Stimulated activated CD4-positive, alpha-beta T cell treated with anti-CD3 and anti-CD28 coated beads, Interleukin-1b, Interleukin-23, amount 100 ng/mL, for 4 hours (primary cell): ENCODE data around the gene MAFF.

Experiments used
- DNase-seq, 2 donors: peaks; one replicate each; pipeline ENCODE4 v3.0.0-alpha.2; 2020; ENCODE audit warnings: low read depth in 2 of 2

MAFF gene

GRCh38 chr22:38203855-38204514 is 2.2 kb downstream of the MAFF start:
- no peak for DNase-seq

- DNase-seq = no peak
Observed at GRCh38 chr22:38204784-38205183, 3.0 kb downstream of the MAFF start.

- DNase-seq = no peak
Observed at GRCh38 chr22:38205261-38206128, 3.7 kb downstream of the MAFF start.

- no peak for DNase-seq
Observed at GRCh38 chr22:38207898-38208432, 6.2 kb downstream of the MAFF start.

GRCh38 chr22:38208551-38208968 is 6.8 kb downstream of the MAFF start:
- no peak for DNase-seq

- DNase-seq = no peak
Observed at GRCh38 chr22:38211556-38211955, 9.8 kb downstream of the MAFF start.

GRCh38 chr22:38212442-38212841 is 10.6 kb downstream of the MAFF start:
- DNase-seq = no peak

- DNase-seq = no peak
Observed at GRCh38 chr22:38213319-38213989, 11.7 kb downstream of the MAFF start.

- DNase-seq = no peak
Observed at GRCh38 chr22:38213990-38214301, 12.2 kb downstream of the MAFF start.

GRCh38 chr22:38214302-38215056 is 12.7 kb downstream of the MAFF start:
- peak; percentile 57 to 59 for DNase-seq

GRCh38 chr22:38215156-38216038 is 13.6 kb downstream of the MAFF start:
- no peak for DNase-seq

- peak in 1 of 2 donors; percentile 23 for DNase-seq
Observed at GRCh38 chr22:38218661-38219622, 17.1 kb downstream of the MAFF start.

- DNase-seq = no peak
Observed at GRCh38 chr22:38219632-38220031, 17.8 kb downstream of the MAFF start.

GRCh38 chr22:38220163-38220562 is 18.4 kb downstream of the MAFF start:
- DNase-seq = no peak

GRCh38 chr22:38220653-38221386 is 19.0 kb downstream of the MAFF start:
- no peak for DNase-seq

- DNase-seq = no peak
Observed at GRCh38 chr22:38221407-38221806, 19.6 kb downstream of the MAFF start.

GRCh38 chr22:38221908-38222796 is 20.4 kb downstream of the MAFF start:
- no peak for DNase-seq

GRCh38 chr22:38222797-38223119 is 21.0 kb downstream of the MAFF start:
- DNase-seq = no peak
